NCI-H774 (cell line): ENCODE results near the gene SRGAP1.
"Not testable (repeated sequence)": the region's sequence is repeated elsewhere in the genome, so short reads cannot be mapped to it uniquely, and the experiment has no call there.

ENCODE experiments used
- DNase-seq: peaks from one replicate; lab custom pipeline; 2025; lab: John Stamatoyannopoulos, UW

The SRGAP1 gene

GRCh38 chr12:63870838-63871237 lies 26.3 kb downstream of the SRGAP1 start:
- no peak for DNase-seq

GRCh38 chr12:63874897-63875480 lies 30.5 kb downstream of the SRGAP1 start:
- no peak for DNase-seq

GRCh38 chr12:63875703-63876102 lies 31.2 kb downstream of the SRGAP1 start:
- DNase-seq = no peak

GRCh38 chr12:63876980-63877379 lies 32.5 kb downstream of the SRGAP1 start:
- no peak for DNase-seq

GRCh38 chr12:63877693-63878092 lies 33.2 kb downstream of the SRGAP1 start:
- DNase-seq = no peak

GRCh38 chr12:63880235-63880634 lies 35.7 kb downstream of the SRGAP1 start:
- DNase-seq = not testable (repeated sequence)

GRCh38 chr12:63880742-63881263 lies 36.3 kb downstream of the SRGAP1 start:
- no peak for DNase-seq

- no peak for DNase-seq
These were observed 38.3 kb downstream of the SRGAP1 start for GRCh38 chr12:63882844-63883243.

GRCh38 chr12:63885401-63885800 lies 40.9 kb downstream of the SRGAP1 start:
- no peak for DNase-seq

GRCh38 chr12:63888908-63889635 lies 44.6 kb downstream of the SRGAP1 start:
- no peak for DNase-seq

GRCh38 chr12:63889721-63890509 lies 45.4 kb downstream of the SRGAP1 start:
- no peak for DNase-seq

- no peak for DNase-seq
These were observed 48.7 kb downstream of the SRGAP1 start for GRCh38 chr12:63893170-63893569.

GRCh38 chr12:63894132-63894531 lies 49.6 kb downstream of the SRGAP1 start:
- DNase-seq = no peak

- no peak for DNase-seq
These were observed 51.3 kb downstream of the SRGAP1 start for GRCh38 chr12:63895841-63896240.

GRCh38 chr12:63897931-63898330 lies 53.4 kb downstream of the SRGAP1 start:
- DNase-seq = no peak

GRCh38 chr12:63898764-63899337 lies 54.4 kb downstream of the SRGAP1 start:
- DNase-seq = no peak

- no peak for DNase-seq
These were observed 54.9 kb downstream of the SRGAP1 start for GRCh38 chr12:63899396-63899795.

- no peak for DNase-seq
These were observed 56.7 kb downstream of the SRGAP1 start for GRCh38 chr12:63900922-63901793.

- DNase-seq = no peak
These were observed 60.2 kb downstream of the SRGAP1 start for GRCh38 chr12:63904653-63905052.

- DNase-seq = no peak
These were observed 61.0 kb downstream of the SRGAP1 start for GRCh38 chr12:63905544-63905943.

GRCh38 chr12:63906876-63907275 lies 62.4 kb downstream of the SRGAP1 start:
- DNase-seq = no peak
